PC-9 (cell line): ENCODE results near the gene EXD3.

Source experiments
- CTCF ChIP-seq: fragments of 200-600 bp; sonication (generic); conservative IDR thresholded peaks from 2 replicates; pipeline ENCODE4 v1.6.1; 2017; ENCODE audit warnings: mixed run types, antibody characterized with exemption, mild to moderate bottlenecking, moderate library complexity
- EZH2 ChIP-seq: fragments of 200-600 bp; sonication (generic); IDR thresholded peaks from 2 replicates; pipeline ENCODE4 v1.8.0; 2017; ENCODE audit warnings: antibody characterized with exemption, low read depth

DNA sequence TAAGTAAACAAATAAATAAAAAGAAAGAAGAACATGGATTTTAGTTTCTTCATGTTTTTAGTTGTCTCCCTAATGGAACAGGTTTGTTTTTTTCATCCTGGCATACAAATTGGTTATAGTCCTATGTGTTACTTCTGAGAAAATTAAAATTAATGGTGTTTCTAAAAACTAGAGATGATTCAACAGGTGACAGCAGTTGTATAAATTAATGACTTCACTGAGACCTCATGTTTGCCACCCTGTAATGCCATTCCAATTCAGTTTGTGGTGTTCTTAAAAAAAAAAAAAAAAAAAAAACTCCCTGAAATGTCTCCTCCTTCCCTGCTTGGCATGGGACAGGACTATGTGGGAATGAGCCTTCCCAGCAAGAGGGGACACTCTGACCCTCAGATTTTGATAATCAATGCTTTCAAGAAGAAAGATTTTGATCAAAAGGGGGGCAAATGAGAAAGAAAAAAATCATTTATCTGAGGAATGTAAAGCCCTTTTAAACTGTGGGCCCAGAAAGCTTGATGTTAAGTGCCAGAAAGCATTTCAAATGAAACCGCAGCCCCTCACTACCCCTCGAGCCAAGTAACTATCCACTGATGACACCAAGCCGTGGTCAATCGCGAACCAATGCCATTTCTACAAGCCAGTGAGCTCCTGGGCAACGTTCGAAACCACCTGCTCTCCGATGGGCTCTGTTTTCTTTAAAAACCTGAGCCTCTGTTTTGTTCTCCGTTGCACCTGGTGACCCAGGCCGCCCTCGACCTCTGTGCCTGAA lies 941 bp downstream of the EXD3 start:
- no peak for TF ChIP-seq CTCF
- no peak for TF ChIP-seq EZH2
